ENCODE measurements around the gene GASK1A. TPM values are rescaled to one million over a fixed set of nuclear protein-coding genes. Genes with fewer than 3 reads are reported as not detected.
"Not testable (repeated sequence)": the region's sequence is repeated elsewhere in the genome, so short reads cannot be mapped to it uniquely, and the experiment has no call there.

The GASK1A gene
- total RNA-seq, 2 donors from 2014 or later, result 0.12 TPM; not detected in 1

DNA sequence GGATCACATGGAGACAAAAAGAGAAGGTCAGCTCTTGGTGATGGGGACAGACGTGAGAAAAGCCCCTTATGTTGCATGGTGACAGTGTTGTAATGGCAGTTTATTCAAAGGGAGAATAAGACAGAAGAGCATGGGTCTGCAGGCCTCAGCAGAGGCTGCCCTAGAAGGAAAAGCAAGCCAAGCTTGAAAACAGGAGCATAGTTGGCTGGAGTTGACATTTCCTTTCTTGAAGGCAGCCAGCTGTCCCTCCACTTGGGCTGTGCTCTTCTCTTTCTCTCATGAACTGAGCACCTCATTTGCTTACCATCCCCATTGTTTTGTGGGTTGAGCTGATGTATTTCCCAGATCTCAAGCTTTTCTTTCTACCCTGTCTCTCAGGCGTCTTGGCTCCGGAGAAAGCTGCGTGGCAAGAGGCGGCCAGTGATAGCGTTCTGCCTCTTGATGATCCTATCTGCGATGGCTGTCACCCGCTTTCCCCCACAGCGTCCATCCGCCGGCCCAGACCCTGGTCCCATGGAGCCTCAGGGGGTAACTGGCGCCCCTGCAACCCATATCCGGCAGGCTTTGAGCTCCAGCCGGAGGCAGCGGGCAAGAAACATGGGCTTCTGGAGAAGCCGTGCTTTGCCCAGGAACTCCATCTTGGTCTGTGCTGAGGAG lies 52.9 kb downstream of the GASK1A start:
- Mint-ChIP-seq H3K4me1 (ENCODE audit: low read depth) (no peaks in the 10 kb centered on the region), H3K36me3 (ENCODE audit: insufficient read depth in 2 of 2) (no peaks in the 10 kb centered on the region), H3K9me3 (no peaks in the 10 kb centered on the region), H3K4me3 (no peak overlapping the region), H3K27ac (no peak overlapping the region), H3K27me3 (ENCODE audit: low read depth) (no peaks in the 10 kb centered on the region)
- ATAC-seq (replicated peaks in 1 of 2), result no peak
- DNase-seq, result no peak

DNA sequence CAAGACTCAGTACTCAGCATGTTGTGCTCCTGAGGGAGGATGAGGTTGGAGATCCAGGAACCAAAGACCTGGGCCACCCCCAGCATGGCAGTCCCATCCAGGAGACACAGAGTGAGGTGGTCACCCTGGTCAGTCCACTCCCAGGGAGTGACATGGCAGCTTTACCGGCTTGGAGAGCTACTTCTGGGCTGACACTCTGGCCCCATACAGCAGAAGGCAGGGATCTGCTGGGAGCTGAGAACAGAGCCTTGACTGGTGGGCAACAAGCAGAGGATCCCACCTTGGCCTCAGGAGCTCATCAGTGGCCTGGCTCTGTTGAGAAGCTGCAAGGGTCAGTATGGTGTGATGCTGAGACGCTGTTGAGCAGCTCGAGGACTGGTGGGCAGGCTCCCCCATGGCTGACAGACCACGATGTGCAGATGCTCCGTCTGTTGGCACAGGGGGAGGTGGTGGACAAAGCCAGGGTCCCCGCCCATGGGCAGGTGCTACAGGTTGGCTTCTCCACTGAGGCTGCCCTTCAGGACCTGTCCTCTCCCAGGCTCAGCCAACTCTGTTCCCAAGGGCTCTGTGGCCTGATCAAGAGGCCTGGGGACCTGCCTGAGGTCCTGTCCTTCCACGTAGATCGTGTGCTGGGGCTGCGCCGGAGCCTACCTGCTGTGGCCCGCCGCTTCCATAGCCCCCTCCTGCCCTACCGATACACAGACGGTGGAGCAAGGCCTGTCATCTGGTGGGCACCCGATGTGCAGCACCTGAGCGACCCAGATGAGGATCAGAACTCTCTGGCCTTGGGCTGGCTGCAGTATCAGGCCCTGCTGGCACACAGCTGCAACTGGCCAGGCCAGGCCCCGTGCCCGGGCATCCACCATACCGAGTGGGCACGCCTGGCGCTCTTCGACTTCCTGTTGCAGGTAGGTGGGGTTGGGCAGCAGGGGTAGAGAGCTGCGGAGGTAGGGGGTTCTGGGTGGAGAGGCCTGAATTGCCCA lies 53.8 kb downstream of the GASK1A start:
- ATAC-seq (replicated peaks in 1 of 2), result no peak
- Mint-ChIP-seq H3K27ac (no peak overlapping the region), H3K9me3 (no peaks in the 10 kb centered on the region), H3K36me3 (ENCODE audit: insufficient read depth in 2 of 2) (no peaks in the 10 kb centered on the region), H3K27me3 (ENCODE audit: low read depth) (no peaks in the 10 kb centered on the region), H3K4me3 (no peak overlapping the region), H3K4me1 (ENCODE audit: low read depth) (peaks cover 2% of the 10 kb centered on the region)
- DNase-seq, result no peak

DNA sequence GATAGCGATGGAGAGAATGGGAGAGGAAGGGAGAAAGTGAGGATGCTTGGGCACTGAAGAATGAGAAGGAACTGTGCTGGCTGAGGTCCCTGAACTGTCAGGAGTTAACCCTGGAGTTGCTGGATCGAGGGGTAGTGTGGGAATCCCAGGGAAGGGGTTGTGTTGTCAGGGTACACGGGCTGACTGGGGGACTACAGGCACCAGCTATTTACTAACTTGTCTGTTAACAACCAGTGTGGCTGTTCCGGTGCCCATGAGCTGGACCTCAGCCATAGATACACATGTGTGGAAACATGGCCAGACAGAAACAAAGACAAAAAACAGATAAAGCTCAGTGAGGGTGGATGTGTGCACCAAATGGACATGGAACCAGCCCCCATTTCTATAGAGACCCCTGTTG lies 55.1 kb downstream of the GASK1A start:
- no peak overlapping the region for H3K4me3 Mint-ChIP-seq
- no peak overlapping the region for H3K27ac Mint-ChIP-seq
- no peaks in the 10 kb centered on the region for H3K9me3 Mint-ChIP-seq

DNA sequence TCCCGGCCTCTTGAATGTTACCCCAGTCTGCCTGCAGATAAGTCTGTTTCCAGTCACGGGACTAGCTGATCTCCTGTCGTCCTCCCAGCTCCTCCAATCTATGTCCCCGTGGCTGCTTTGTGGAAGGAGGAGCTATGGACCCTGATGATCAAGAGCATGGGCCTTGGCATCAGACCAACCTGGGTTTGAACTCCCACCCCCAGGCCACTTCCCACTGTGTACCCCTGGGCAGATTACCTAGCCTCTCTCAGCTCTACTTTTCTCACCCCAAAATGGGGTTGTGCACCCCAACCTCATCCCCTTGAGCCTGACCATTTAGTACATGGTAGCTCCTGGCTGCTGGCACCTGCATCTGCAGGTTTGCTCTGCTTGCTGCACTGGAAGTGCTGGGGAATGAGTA lies 55.8 kb downstream of the GASK1A start:
- ATAC-seq (replicated peaks in 1 of 2) (no peak), DNase-seq (no peak)
- Mint-ChIP-seq H3K4me1 (ENCODE audit: low read depth) (peaks cover 10% of the 10 kb centered on the region), H3K9me3 (no peaks in the 10 kb centered on the region), H3K4me3 (no peak overlapping the region), H3K36me3 (ENCODE audit: insufficient read depth in 2 of 2) (no peaks in the 10 kb centered on the region), H3K27me3 (ENCODE audit: low read depth) (no peaks in the 10 kb centered on the region), H3K27ac (no peak overlapping the region)

More for the DNA sequence above, 55.1 kb downstream of the GASK1A start:
- H3K4me1 Mint-ChIP-seq (ENCODE audit: low read depth), result peaks cover 10% of the 10 kb centered on the region
- H3K36me3 Mint-ChIP-seq (ENCODE audit: insufficient read depth in 2 of 2), result no peaks in the 10 kb centered on the region
- no peaks in the 10 kb centered on the region for H3K27me3 Mint-ChIP-seq (ENCODE audit: low read depth)
- ATAC-seq (replicated peaks in 1 of 2) (no peak), DNase-seq (no peak)

DNA sequence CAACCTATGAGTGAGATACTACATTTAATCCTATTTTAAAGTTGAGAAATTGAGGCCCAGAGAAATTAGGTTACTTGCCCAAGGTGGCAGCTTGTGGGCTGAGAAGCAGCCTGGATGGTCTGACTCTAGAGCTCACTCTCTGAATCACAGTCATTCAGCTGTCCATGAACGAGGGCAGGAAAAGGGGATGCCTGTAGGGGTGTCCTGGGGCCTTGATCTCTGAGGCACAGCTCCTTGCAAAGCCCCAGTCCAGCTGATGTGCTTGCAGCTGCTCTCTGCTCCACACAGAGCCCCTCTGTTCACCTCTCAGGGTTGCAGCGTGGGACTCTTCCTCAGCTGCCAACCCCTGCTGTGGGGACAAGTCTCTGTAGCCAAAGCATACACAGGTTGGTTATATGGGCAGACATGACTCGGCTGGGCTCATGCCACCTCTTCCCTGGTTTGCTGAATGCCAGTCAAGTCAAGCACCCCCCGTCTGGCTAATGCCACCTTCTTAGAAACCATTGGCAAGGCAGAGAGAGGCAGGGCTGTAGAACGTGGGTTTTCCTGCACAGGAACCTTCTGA lies 56.8 kb downstream of the GASK1A start:
- Mint-ChIP-seq H3K4me1 (ENCODE audit: low read depth) (peaks cover 10% of the 10 kb centered on the region), H3K9me3 (no peaks in the 10 kb centered on the region), H3K27ac (no peak overlapping the region), H3K36me3 (ENCODE audit: insufficient read depth in 2 of 2) (no peaks in the 10 kb centered on the region), H3K27me3 (ENCODE audit: low read depth) (no peaks in the 10 kb centered on the region), H3K4me3 (no peak overlapping the region)
- DNase-seq, result no peak
- ATAC-seq (replicated peaks in 1 of 2), result no peak

DNA sequence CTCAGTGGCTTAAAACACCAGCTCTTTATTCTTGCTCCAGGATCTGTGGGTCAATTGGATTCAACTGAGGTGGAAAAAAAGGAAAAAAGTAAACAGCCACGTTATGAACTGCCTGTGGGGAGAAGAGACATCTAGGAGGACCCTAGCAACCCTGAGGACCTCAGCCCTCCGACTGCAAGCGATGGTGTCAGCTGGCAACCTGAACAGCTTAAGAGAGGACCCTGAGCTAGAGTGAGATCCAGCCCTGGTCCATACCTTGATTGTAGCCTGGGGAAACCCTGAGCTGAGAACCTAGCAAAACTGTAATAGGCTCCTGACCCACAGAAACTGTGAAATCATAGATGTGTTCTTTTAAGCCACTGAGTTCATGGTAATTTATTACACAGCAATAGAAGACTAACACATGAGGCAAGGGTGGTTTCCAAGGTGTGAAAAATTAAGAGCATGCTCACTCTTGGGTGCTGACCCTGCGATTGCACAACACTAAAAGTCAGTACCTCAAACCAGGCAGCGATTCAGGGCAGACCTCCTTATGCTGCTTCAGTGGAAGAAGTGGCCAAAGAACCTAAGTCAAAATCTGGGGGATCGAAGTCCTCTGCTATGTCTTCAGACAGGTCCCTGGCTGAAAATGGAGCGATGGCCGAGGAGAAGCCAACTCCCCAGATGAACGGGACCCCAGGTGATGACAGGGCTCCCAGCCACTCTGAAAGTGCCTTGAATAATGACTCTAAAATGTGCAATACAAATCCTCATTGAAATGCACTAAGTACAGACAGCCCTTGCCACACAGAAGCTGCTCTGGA lies 57.7 kb downstream of the GASK1A start:
- DNase-seq (no peak), ATAC-seq (replicated peaks in 1 of 2) (peak; percentile 34 to 61)
- H3K4me1 Mint-ChIP-seq (ENCODE audit: low read depth), result peaks cover 10% of the 10 kb centered on the region
- no peaks in the 10 kb centered on the region for H3K36me3 Mint-ChIP-seq (ENCODE audit: insufficient read depth in 2 of 2)
- H3K4me3 Mint-ChIP-seq, result peak overlapping the region in 1 of 2 donors; percentile 43
- no peak overlapping the region for H3K27ac Mint-ChIP-seq
- H3K27me3 Mint-ChIP-seq (ENCODE audit: low read depth), result no peaks in the 10 kb centered on the region
- no peaks in the 10 kb centered on the region for H3K9me3 Mint-ChIP-seq

DNA sequence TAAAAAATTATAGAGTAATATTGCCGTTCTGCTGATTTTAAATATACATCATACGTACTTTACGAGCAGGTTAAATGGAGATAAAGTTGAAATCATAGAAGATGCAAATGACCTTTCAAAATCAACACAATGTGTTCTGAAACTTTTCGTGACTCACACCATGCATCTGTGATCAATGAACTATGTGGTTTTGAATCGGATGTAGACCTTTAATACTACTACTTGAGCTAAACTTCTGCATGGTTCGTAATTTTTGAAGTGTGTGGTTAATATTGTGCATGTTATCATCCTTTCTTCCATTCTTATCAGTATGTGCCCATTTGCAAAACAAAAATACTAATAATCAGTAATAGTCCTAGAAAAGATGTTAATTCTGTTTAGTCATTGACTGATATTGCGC lies 58.9 kb downstream of the GASK1A start:
- no peak for DNase-seq
- H3K36me3 Mint-ChIP-seq (ENCODE audit: insufficient read depth in 2 of 2), result no peaks in the 10 kb centered on the region
- H3K4me1 Mint-ChIP-seq (ENCODE audit: low read depth), result peaks cover 10% of the 10 kb centered on the region
- no peaks in the 10 kb centered on the region for H3K9me3 Mint-ChIP-seq
- no peaks in the 10 kb centered on the region for H3K27me3 Mint-ChIP-seq (ENCODE audit: low read depth)
- no peak overlapping the region for H3K27ac Mint-ChIP-seq
- peak; percentile 57 to 63 for ATAC-seq (replicated peaks in 1 of 2)
- peak overlapping the region in 1 of 2 donors; percentile 65 for H3K4me3 Mint-ChIP-seq

DNA sequence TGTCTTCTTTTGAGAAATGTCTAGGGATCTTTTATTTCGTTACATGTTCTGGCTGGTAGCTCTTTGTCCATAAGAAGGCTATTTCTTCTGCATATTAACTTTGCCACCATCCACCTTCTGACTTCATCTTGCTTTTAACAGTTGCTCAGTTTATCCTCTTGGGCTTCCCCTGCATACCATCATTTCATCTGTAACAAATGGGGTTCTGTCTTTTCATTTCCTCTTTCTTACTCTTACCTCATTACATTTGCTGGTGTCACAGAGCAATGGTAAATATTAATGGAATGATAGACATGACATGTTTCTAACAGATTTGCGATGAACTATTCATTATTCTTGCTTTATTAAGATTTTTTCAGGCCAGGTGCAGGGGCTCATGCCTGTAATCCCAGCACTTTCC lies 62.4 kb downstream of the GASK1A start:
- Mint-ChIP-seq H3K27me3 (ENCODE audit: low read depth) (no peaks in the 10 kb centered on the region), H3K4me1 (ENCODE audit: low read depth) (peaks cover 10% of the 10 kb centered on the region), H3K27ac (no peak overlapping the region), H3K36me3 (ENCODE audit: insufficient read depth in 2 of 2) (peaks cover 2 to 5% of the 10 kb centered on the region in 2 donors), H3K9me3 (peaks cover 8 to 9% of the 10 kb centered on the region in 2 donors), H3K4me3 (no peak overlapping the region)
- DNase-seq, result no peak
- ATAC-seq (replicated peaks in 1 of 2), result no peak

DNA sequence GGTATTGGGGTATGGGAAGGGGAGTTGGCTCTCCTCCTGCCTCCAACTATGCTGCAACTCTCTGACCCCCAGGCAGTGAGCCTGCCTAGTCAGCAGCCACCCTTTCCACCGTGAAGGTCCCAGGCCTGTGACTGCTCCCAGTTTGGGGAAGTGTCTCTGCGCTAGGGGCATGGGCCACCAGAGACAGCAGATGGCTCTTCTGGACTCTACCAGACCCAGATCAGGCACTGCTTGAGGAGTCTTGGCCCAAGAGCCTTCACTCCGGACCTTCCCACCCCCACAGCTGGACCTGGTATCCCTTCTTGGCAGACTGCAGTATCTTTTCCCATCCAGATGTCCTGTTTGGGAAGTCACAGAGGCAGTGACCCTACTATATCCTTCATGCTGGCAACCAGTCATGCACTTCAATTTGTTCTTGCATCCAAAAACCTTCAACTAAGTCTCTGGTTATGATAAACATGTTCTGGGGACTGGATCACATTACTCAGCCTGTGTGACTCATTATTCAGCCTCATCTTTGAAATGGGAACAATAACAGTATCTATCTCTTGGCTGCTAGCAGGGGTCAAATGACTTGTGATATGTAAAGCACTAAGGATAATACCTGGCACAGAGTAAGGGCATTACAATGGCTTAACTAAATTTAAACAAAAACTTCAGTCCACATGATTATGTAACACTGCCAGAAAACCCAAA lies 64.1 kb downstream of the GASK1A start:
- ATAC-seq (replicated peaks in 1 of 2) (peak; percentile 29 to 39), DNase-seq (no peak)
- H3K27ac Mint-ChIP-seq, result no peak overlapping the region
- H3K4me1 Mint-ChIP-seq (ENCODE audit: low read depth), result peaks cover 5% of the 10 kb centered on the region
- H3K4me3 Mint-ChIP-seq, result no peak overlapping the region
- H3K9me3 Mint-ChIP-seq, result peaks cover 10 to 18% of the 10 kb centered on the region in 2 donors
- H3K36me3 Mint-ChIP-seq (ENCODE audit: insufficient read depth in 2 of 2), result peaks cover 5 to 8% of the 10 kb centered on the region in 2 donors
- H3K27me3 Mint-ChIP-seq (ENCODE audit: low read depth), result no peaks in the 10 kb centered on the region

DNA sequence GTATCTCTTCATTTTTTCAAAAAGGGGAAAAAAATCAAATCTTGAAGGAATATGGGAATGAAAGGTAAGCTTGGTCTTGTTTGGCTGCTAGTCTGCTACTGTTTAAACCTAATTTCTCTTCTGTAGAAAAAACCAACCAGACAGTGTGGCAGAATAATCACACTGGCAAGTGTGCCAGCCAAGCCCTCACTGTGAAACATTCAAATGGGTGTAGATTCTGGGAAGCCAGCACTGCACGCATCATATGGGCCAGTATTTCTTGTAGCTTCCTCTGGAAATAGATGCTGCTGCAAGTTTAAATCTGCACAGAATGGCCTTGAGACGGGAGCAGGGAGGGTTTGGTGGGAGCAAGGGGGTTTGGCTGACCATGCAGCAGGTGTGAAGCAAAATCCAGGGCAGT lies 64.7 kb downstream of the GASK1A start:
- H3K9me3 Mint-ChIP-seq, result peaks cover 10 to 20% of the 10 kb centered on the region in 2 donors
- DNase-seq, result no peak
- ATAC-seq (replicated peaks in 1 of 2), result no peak
- no peak overlapping the region for H3K27ac Mint-ChIP-seq
- no peaks in the 10 kb centered on the region for H3K27me3 Mint-ChIP-seq (ENCODE audit: low read depth)
- H3K4me3 Mint-ChIP-seq, result no peak overlapping the region
- H3K4me1 Mint-ChIP-seq (ENCODE audit: low read depth), result no peaks in the 10 kb centered on the region
- H3K36me3 Mint-ChIP-seq (ENCODE audit: insufficient read depth in 2 of 2), result peaks cover 5 to 10% of the 10 kb centered on the region in 2 donors

DNA sequence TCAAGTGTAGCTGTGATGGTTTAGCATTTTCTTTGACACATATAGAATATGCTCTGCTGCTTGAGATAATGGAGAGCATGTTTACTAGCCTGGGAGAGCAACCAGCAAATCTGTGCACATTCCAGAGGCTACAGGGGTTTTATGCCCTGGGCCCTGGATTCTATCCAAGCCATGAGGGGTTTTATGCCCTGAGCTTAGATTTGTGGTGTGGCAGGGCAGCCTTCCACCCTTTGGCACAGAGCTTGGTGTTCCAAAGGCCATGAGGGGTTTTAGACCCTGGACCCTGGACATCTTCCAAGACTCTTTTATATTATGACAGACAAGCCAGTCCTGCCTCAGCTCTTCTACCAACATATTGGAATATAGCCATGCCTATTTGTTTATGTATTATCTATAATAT lies 66.0 kb downstream of the GASK1A start:
- ATAC-seq (replicated peaks in 1 of 2); H3K36me3 Mint-ChIP-seq (ENCODE audit: insufficient read depth in 2 of 2); H3K4me3 Mint-ChIP-seq; H3K27me3 Mint-ChIP-seq (ENCODE audit: low read depth); DNase-seq; H3K4me1 Mint-ChIP-seq (ENCODE audit: low read depth); H3K27ac Mint-ChIP-seq: not testable (repeated sequence)
- H3K9me3 Mint-ChIP-seq, result peaks cover 10 to 21% of the 10 kb centered on the region in 2 donors

DNA sequence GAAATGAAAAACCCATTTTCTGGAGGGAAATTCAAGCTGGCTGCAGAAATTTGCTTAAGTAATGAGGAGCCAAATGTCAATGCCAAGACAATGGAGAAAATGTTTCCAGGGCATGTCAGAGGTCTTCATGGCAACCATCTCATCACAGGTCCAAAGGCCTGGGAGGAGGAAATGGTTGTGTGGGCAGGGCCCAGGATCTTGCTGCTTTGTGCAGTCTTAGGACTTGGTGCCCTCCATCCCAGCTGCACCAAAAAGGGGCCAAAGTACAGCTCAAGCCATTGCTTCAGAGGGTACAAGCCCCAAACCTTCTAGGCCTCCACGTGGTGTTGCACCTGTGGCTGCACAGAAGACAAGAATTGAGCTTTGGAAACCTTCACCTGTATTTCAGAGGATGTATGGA lies 67.5 kb downstream of the GASK1A start:
- H3K27ac Mint-ChIP-seq, result no peak overlapping the region
- peaks cover 11 to 16% of the 10 kb centered on the region in 2 donors for H3K36me3 Mint-ChIP-seq (ENCODE audit: insufficient read depth in 2 of 2)

More for the DNA sequence above, 67.5 kb downstream of the GASK1A start:
- ATAC-seq (replicated peaks in 1 of 2) (no peak), DNase-seq (no peak)
- Mint-ChIP-seq H3K4me3 (no peak overlapping the region), H3K9me3 (peaks cover 14 to 23% of the 10 kb centered on the region in 2 donors), H3K4me1 (ENCODE audit: low read depth) (no peaks in the 10 kb centered on the region), H3K27me3 (ENCODE audit: low read depth) (no peaks in the 10 kb centered on the region)

Data from activated T-cell treated with anti-CD3 and anti-CD28 coated beads, Interleukin-2, amount 50 U/mL, for 72 hours (primary cell).